Breast epithelium (tissue), 3 donors: ENCODE data around the gene RFC5.

Experiments used
- CTCF ChIP-seq, 3 donors: fragments of 450-650 bp; IDR thresholded peaks; one replicate each; pipeline ENCODE4 v1.5.1; 2016 to 2017; ENCODE audit warnings: antibody characterized with exemption in 3 of 3, mild to moderate bottlenecking in 3 of 3, moderate library complexity in 3 of 3
- POLR2A ChIP-seq: fragments of 450-650 bp; IDR thresholded peaks from one replicate; pipeline ENCODE4 v1.6.1; 2016; ENCODE audit warnings: antibody characterized with exemption, mild to moderate bottlenecking, moderate library complexity
- POLR2AphosphoS5 ChIP-seq, 3 donors: sonication (generic); formaldehyde crosslinking; IDR thresholded peaks; one replicate each; pipeline ENCODE4 v1.6.1; 2017; ENCODE audit warnings: antibody characterized with exemption in 3 of 3

DNA sequence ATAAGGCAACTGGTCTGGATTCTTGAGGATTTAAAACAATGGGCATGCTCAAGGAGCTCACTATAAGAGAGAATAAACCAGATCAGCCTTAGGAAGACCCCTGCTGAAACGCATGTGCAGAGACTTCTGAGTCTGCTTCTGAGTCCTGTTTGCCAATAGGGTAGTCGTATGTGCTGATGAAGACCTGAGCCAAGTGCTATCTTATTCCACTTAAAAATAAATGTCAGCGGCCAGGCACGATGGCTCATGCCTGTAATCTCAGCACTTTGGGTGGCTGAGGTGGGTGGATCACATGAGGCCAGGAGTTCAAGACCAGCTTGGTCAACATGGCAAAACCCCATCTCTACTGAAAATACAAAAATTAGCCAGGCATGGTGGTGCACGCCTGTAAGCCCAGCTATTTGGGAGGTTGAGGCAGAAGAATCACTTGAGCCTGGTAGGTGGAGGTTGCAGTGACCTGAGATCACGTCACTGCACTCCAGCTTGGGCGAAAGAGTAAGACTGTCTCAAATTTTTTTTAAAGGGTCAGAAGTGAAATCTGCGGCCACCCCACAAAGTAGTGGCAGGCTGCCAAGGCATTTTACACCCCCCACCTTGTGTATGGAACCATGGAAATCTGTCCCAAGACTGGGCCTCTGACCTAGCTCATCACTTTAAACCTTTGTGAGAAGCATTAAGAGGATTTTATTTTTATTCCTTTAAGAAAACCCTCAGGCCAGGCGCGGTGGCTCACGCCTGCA, 20.3 kb downstream of the RFC5 start:
- TF ChIP-seq POLR2A (no peak), CTCF (IDR thresholded peaks at IDR 0.05) (no peak), POLR2AphosphoS5 (IDR thresholded peaks at IDR 0.05) (no peak)
